B cell (primary cell): Measurements from ENCODE around the gene TLE2. TPM values are rescaled to one million over a fixed set of nuclear protein-coding genes. Genes with fewer than 3 reads are reported as not detected.

ENCODE experiments used
- ATAC-seq: fragments of 200-7000 bp; cut with Tn5 transposase; one replicate; pipeline ENCODE4 v1.10.0; 2021; ENCODE audit warnings: low read depth, mild to moderate bottlenecking, moderate number of reproducible peaks, moderate library complexity
- CTCF ChIA-PET: fragments of 350-600 bp; sonication (Branson Sonifier 250); formaldehyde crosslinking; loops from one replicate; lab custom pipeline; 2021; ENCODE audit warnings: antibody characterized with exemption, inconsistent platforms; lab: Charles Lee
- POLR2A ChIA-PET: fragments of 350-600 bp; sonication (Branson Sonifier 250); formaldehyde crosslinking; loops from one replicate; lab custom pipeline; 2021; ENCODE audit warnings: antibody characterized with exemption; lab: Charles Lee
- DNase-seq: peaks from one replicate; pipeline ENCODE4 v3.0.0; 2013
- H2AFZ ChIP-seq: 2 replicates; pipeline ENCODE4 v1.6.1; 2012; ENCODE audit warnings: mild to moderate bottlenecking, low read depth, low read length; ENCODE audit not compliant: insufficient read depth, poor library complexity, severe bottlenecking
- H3K27ac ChIP-seq, 2 donors: 1 replicate in 1 of 2; 2 replicates in 1 of 2; pipeline ENCODE4 v1.5.1; 2012 to 2013; ENCODE audit warnings: low read length in 2 of 2, mild to moderate bottlenecking in 2 of 2, moderate library complexity in 1 of 2
- H3K27me3 ChIP-seq, 4 experiments: fragments of 200-600 bp in 1 of 4; sonication (generic) in 1 of 4; replicated peaks in 1 of 4; 1 replicate in 2 of 4; 2 replicates in 2 of 4; pipeline versions ENCODE4 v1.6.1 to v1.7.0; 2013 to 2016; ENCODE audit warnings: low read length in 3 of 4, mild to moderate bottlenecking in 2 of 4, mixed read lengths in 1 of 4, moderate library complexity in 1 of 4; ENCODE audit not compliant: insufficient read depth in 4 of 4, control insufficient read depth in 3 of 4; ENCODE audit errors: control extremely low read depth in 1 of 4
- H3K36me3 ChIP-seq, 2 experiments: replicated peaks in 1 of 2; 1 replicate in 1 of 2; 2 replicates in 1 of 2; pipeline versions ENCODE4 v1.6.1 to v1.7.1; 2013; ENCODE audit warnings: low read length in 1 of 2; ENCODE audit not compliant: insufficient read depth in 2 of 2, control insufficient read depth in 1 of 2; ENCODE audit errors: control extremely low read depth in 1 of 2, extremely low read depth in 1 of 2
- H3K4me1 ChIP-seq, 2 donors: fragments of 200-600 bp in 1 of 2; sonication (generic) in 1 of 2; 1 replicate in 1 of 2; 2 replicates in 1 of 2; pipeline versions ENCODE4 v1.5.1 to v1.6.1; 2013 to 2017; ENCODE audit warnings: low read length in 2 of 2; ENCODE audit not compliant: control insufficient read depth in 2 of 2, insufficient read depth in 2 of 2
- H3K4me2 ChIP-seq: replicated peaks from 2 replicates; pipeline ENCODE3; 2012; ENCODE audit warnings: mild to moderate bottlenecking, low read depth, low read length; ENCODE audit not compliant: poor library complexity, severe bottlenecking
- H3K4me3 ChIP-seq, 5 experiments: fragments of 200-600 bp in 1 of 5; sonication (generic) in 1 of 5; 1 replicate in 3 of 5; 2 replicates in 2 of 5; pipeline versions ENCODE4 v1.5.1 to v1.7.0; 2011 to 2016; ENCODE audit warnings: low read length in 4 of 5, mild to moderate bottlenecking in 4 of 5, low read depth in 2 of 5, control low read depth in 1 of 5, moderate library complexity in 1 of 5; ENCODE audit not compliant: insufficient read depth in 1 of 5; ENCODE audit errors: control extremely low read depth in 1 of 5, extremely low read depth in 1 of 5
- H3K79me2 ChIP-seq: fragments of 200-600 bp; sonication (generic); one replicate; pipeline ENCODE4 v1.6.0; 2016; ENCODE audit warnings: low read length; ENCODE audit not compliant: control insufficient read depth, insufficient read depth
- H3K9ac ChIP-seq: fragments of 200-600 bp; sonication (generic); 2 replicates; pipeline ENCODE4 v1.6.1; 2017; ENCODE audit warnings: mild to moderate bottlenecking, low read length, moderate library complexity
- H3K9me3 ChIP-seq, 3 donors: one replicate each; pipeline versions ENCODE4 v1.6.1 to v1.7.1; 2013; ENCODE audit warnings: low read length in 2 of 3; ENCODE audit not compliant: control insufficient read depth in 2 of 3, insufficient read depth in 1 of 3; ENCODE audit errors: control extremely low read depth in 1 of 3
- H4K20me1 ChIP-seq: 2 replicates; pipeline ENCODE4 v1.6.0; 2012; ENCODE audit warnings: mild to moderate bottlenecking, low read length; ENCODE audit not compliant: insufficient read depth, control insufficient read depth, poor library complexity, severe bottlenecking
- H3K27ac Mint-ChIP-seq: one replicate; pipeline ENCODE4 v1.8.0; 2021; ENCODE audit warnings: mixed read lengths
- H3K27me3 Mint-ChIP-seq: one replicate; pipeline ENCODE4 v1.8.0; 2021; ENCODE audit warnings: mixed read lengths
- H3K4me1 Mint-ChIP-seq: one replicate; pipeline ENCODE4 v1.8.0; 2021; ENCODE audit warnings: mixed read lengths
- H3K4me3 Mint-ChIP-seq: one replicate; pipeline ENCODE4 v1.8.0; 2021; ENCODE audit warnings: mixed read lengths
- H3K9me3 Mint-ChIP-seq: one replicate; pipeline ENCODE4 v1.8.0; 2022; ENCODE audit warnings: mixed read lengths; ENCODE audit not compliant: insufficient read depth
- EZH2 ChIP-seq: IDR thresholded peaks from 2 replicates; pipeline ENCODE4 v1.6.1; 2012; ENCODE audit warnings: borderline replicate concordance, low read depth, mild to moderate bottlenecking, moderate library complexity, low read length; ENCODE audit not compliant: insufficient read depth, poor library complexity, severe bottlenecking
- WGBS: methylation state at CpG from one replicate; pipeline ENCODE4 v1.1.5; 2013; ENCODE audit warnings: missing lambda C conversion rate; ENCODE audit not compliant: insufficient coverage; 5-methylcytosine and 5-hydroxymethylcytosine counted together
- intact Hi-C: fragments of 100-400 bp; cut with micrococcal nuclease; formaldehyde crosslinking; loops from one replicate; pipeline ENCODE4 v1.10.0; 2022
- polyA plus RNA-seq: library from polyadenylated mRNA; depleted of rRNA; stranded (reverse); fragments of >200 nt; gene quantifications from 2 replicates; pipeline ENCODE4 v1.2.3, GENCODE V29; 2012
- total RNA-seq, 2 donors: library from RNA; stranded (reverse); fragments of 120-200 nt in 1 of 2; gene quantifications; 1 replicate in 1 of 2; 2 replicates in 1 of 2; pipeline versions ENCODE4 v1.2.3 to v1.2.4, GENCODE V29; 2013 to 2022
- TF ChIP-seq, protein P1 (sequence below): fragments of 200-600 bp; IDR thresholded peaks from one replicate; pipeline ENCODE4 v1.8.0; 2022; ENCODE audit warnings: antibody characterized with exemption, mild to moderate bottlenecking

The TLE2 gene
- total and polyA plus RNA-seq, 2 donors (not counting 1 experiment from before 2014, with no cell fraction given) = 3.0 to 5.3 TPM

DNA sequence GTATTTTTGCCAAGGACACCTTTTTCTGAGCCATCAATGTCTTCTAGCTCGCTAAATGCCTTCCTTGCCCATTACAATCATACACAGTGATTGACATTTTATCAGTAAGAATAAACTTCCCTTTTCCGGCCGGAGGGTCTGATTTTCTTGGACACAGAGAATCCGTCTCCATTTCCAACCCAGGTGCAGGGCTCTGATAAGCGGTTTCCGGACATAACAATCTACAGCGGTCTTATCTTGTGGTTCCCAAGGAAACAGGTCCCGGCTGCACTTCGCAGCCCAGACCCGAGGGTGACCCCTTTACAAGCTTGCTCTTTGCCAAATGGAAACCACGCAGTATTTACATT, 79.2 kb downstream of the TLE2 start:
- Histone ChIP-seq H3K9ac (peak overlapping the region; percentile 81), H2AFZ (peak overlapping the region; percentile 78), H3K4me2 (peak overlapping the region; percentile 69), H3K36me3 (peaks cover 0 to 2% of the 10 kb centered on the region in 2 experiments), H3K4me3 (peak overlapping the region; percentile 73 to 91 (median 84)), H3K79me2 (peaks cover 9% of the 10 kb centered on the region), H3K27me3 (no peaks in the 10 kb centered on the region), H3K9me3 (no peaks in the 10 kb centered on the region), H3K27ac (peak overlapping the region; percentile 92 to 98), H3K4me1 (peaks cover 8 to 26% of the 10 kb centered on the region in 2 donors), H4K20me1 (no peaks in the 10 kb centered on the region)
- H3K9me3 Mint-ChIP-seq = no peaks in the 10 kb centered on the region
- no peaks in the 10 kb centered on the region for H3K27me3 Mint-ChIP-seq
- H3K27ac Mint-ChIP-seq = peak overlapping the region; percentile 99
- intact Hi-C loops = loop anchor here (1.0 to 2.0 kb wide), 8 partner anchors 27 to 235 kb away; partner anchors contain the start of genes GNA11, NCLN, TLE6 and ZNF555
- TF ChIP-seq, protein P1, sequence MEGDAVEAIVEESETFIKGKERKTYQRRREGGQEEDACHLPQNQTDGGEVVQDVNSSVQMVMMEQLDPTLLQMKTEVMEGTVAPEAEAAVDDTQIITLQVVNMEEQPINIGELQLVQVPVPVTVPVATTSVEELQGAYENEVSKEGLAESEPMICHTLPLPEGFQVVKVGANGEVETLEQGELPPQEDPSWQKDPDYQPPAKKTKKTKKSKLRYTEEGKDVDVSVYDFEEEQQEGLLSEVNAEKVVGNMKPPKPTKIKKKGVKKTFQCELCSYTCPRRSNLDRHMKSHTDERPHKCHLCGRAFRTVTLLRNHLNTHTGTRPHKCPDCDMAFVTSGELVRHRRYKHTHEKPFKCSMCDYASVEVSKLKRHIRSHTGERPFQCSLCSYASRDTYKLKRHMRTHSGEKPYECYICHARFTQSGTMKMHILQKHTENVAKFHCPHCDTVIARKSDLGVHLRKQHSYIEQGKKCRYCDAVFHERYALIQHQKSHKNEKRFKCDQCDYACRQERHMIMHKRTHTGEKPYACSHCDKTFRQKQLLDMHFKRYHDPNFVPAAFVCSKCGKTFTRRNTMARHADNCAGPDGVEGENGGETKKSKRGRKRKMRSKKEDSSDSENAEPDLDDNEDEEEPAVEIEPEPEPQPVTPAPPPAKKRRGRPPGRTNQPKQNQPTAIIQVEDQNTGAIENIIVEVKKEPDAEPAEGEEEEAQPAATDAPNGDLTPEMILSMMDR = no peak
- TF ChIP-seq EZH2 = no peak
- DNase-seq (no peak), ATAC-seq (no peak)
- peaks cover 31% of the 10 kb centered on the region for H3K4me1 Mint-ChIP-seq
- WGBS = 0% methylated on average over 11 of the region's 11 CpGs
- peak overlapping the region; percentile 94 for H3K4me3 Mint-ChIP-seq
- ChIA-PET POLR2A (interaction anchor here (0.5 to 1.9 kb wide), 8 partner anchors 9 to 489 kb away, joined by 3 to 6 read pairs (median 4); partner anchors contain the start of genes NCLN, ZNF555 and ZNF57), CTCF (interaction anchor here (0.8 to 4.9 kb wide), 23 partner anchors 10 to 551 kb away, joined by 3 to 58 read pairs (median 6); partner anchors contain the start of gene TLE6)

Other genes with a start within 250 kb of the TLE2 start
- gene SGTA, start 246.0 kb downstream of the TLE2 start, total RNA-seq = 36.6 and 39.8 TPM in 2 replicates
- gene SGTA, start 246.0 kb downstream of the TLE2 start, polyA plus RNA-seq = 36.8 and 42.0 TPM in 2 replicates
- 56.4 and 59.0 TPM in 2 replicates for gene THOP1, start 243.8 kb downstream of the TLE2 start, total RNA-seq
- gene THOP1, start 243.8 kb downstream of the TLE2 start, polyA plus RNA-seq = 54.3 and 80.3 TPM in 2 replicates
- gene ZNF554, start 209.4 kb downstream of the TLE2 start, total RNA-seq = 5.9 TPM in 2 replicates
- gene ZNF554, start 209.4 kb downstream of the TLE2 start, polyA plus RNA-seq = 2.8 and 2.9 TPM in 2 replicates
- 7.4 and 9.7 TPM in 2 replicates for gene ZNF555, start 187.8 kb downstream of the TLE2 start, total RNA-seq
- gene ZNF555, start 187.8 kb downstream of the TLE2 start, polyA plus RNA-seq = 0.75 and 1.8 TPM in 2 replicates
- not detected in 2 replicates for gene ZNF556, start 161.9 kb downstream of the TLE2 start, total RNA-seq
- 0.13 and 0.17 TPM in 2 replicates for gene ZNF556, start 161.9 kb downstream of the TLE2 start, polyA plus RNA-seq
- 3.4 and 3.8 TPM in 2 replicates for gene ZNF57, start 128.4 kb downstream of the TLE2 start, total RNA-seq
- 0.69 and 1.4 TPM in 2 replicates for gene ZNF57, start 128.4 kb downstream of the TLE2 start, polyA plus RNA-seq
- 6.4 and 8.5 TPM in 2 replicates for gene ZNF77, start 84.3 kb downstream of the TLE2 start, total RNA-seq
- 3.1 and 4.0 TPM in 2 replicates for gene ZNF77, start 84.3 kb downstream of the TLE2 start, polyA plus RNA-seq
- 0.61 and 1.5 TPM in 2 replicates for gene TLE6, start 51.7 kb downstream of the TLE2 start, total RNA-seq
- 3.0 and 6.4 TPM in 2 replicates for gene TLE6, start 51.7 kb downstream of the TLE2 start, polyA plus RNA-seq
- 665 and 697 TPM in 2 replicates for gene TLE5, start 33.2 kb upstream of the TLE2 start, total RNA-seq
- gene TLE5, start 33.2 kb upstream of the TLE2 start, polyA plus RNA-seq = 1,114 and 1,132 TPM in 2 replicates
- gene GNA11, start 65.1 kb upstream of the TLE2 start, total RNA-seq = 8.2 and 9.3 TPM in 2 replicates
- 4.5 TPM in 2 replicates for gene GNA11, start 65.1 kb upstream of the TLE2 start, polyA plus RNA-seq
- 0.37 TPM in 1 of 2 replicates, not detected in the other for gene GNA15, start 106.8 kb upstream of the TLE2 start, total RNA-seq
- gene GNA15, start 106.8 kb upstream of the TLE2 start, polyA plus RNA-seq = 0.52 and 1.4 TPM in 2 replicates
- gene S1PR4, start 149.5 kb upstream of the TLE2 start, total RNA-seq = 129 TPM in 2 replicates
- gene S1PR4, start 149.5 kb upstream of the TLE2 start, polyA plus RNA-seq = 43.5 and 84.2 TPM in 2 replicates
- gene NCLN, start 156.7 kb upstream of the TLE2 start, total RNA-seq = 53.6 and 55.0 TPM in 2 replicates
- gene NCLN, start 156.7 kb upstream of the TLE2 start, polyA plus RNA-seq = 82.0 and 92.1 TPM in 2 replicates
- gene CELF5, start 195.4 kb upstream of the TLE2 start, total RNA-seq = 0.15 TPM in 1 of 2 replicates, not detected in the other
- not detected in 2 replicates for gene CELF5, start 195.4 kb upstream of the TLE2 start, polyA plus RNA-seq